Adrenal gland (tissue), 12 donors: ENCODE data around the gene SLC25A22. TPM values are rescaled to one million over a fixed set of nuclear protein-coding genes. Genes with fewer than 3 reads are reported as not detected.

Experiments
- DNase-seq, 7 donors: peaks; one replicate each; pipeline ENCODE4 v3.0.0-alpha.2; 2019 to 2020
- H3K27ac ChIP-seq, 5 donors: fragments of 200-600 bp; sonication (generic) in 4 of 5; 1 replicate in 3 of 5; 2 replicates in 2 of 5; pipeline versions ENCODE4 v1.5.1 to v1.8.0; 2016 to 2020; ENCODE audit warnings: mild to moderate bottlenecking in 1 of 5
- H3K27me3 ChIP-seq: fragments of 200-600 bp; 2 replicates; pipeline ENCODE4 v1.8.0; 2021
- H3K36me3 ChIP-seq, 2 donors: fragments of 200-600 bp; replicated peaks in 1 of 2; 1 replicate in 1 of 2; 2 replicates in 1 of 2; pipeline versions ENCODE4 v1.5.1 to v1.8.0; 2018 to 2022
- H3K4me1 ChIP-seq, 2 donors: fragments of 200-600 bp; replicated peaks in 1 of 2; 1 replicate in 1 of 2; 2 replicates in 1 of 2; pipeline versions ENCODE4 v1.5.1 to v1.8.0; 2018 to 2021
- H3K4me3 ChIP-seq, 4 donors: fragments of 200-600 bp; sonication (generic) in 3 of 4; one replicate each; pipeline ENCODE4 v1.5.1; 2016 to 2018
- H3K9me3 ChIP-seq, 3 donors: fragments of 200-600 bp; sonication (generic) in 1 of 3; replicated peaks in 1 of 3; 1 replicate in 2 of 3; 2 replicates in 1 of 3; pipeline versions ENCODE4 v1.5.1 to v1.8.0; 2016 to 2021
- CTCF ChIP-seq, 6 experiments: fragments of 450-650 bp in 4 of 6; fragments of 200-600 bp in 2 of 6; sonication (generic) in 1 of 6; IDR thresholded peaks; 1 replicate in 5 of 6; 2 replicates in 1 of 6; pipeline versions ENCODE4 v1.5.1 to v1.8.0; 2016 to 2021; ENCODE audit warnings: antibody characterized with exemption in 6 of 6, mild to moderate bottlenecking in 2 of 6, moderate library complexity in 1 of 6
- POLR2A ChIP-seq, 2 donors: fragments of 450-650 bp; IDR thresholded peaks; one replicate each; pipeline ENCODE4 v1.6.1; 2017; ENCODE audit warnings: antibody characterized with exemption in 2 of 2, mild to moderate bottlenecking in 2 of 2, moderate library complexity in 1 of 2
- WGBS, 4 donors: extraction: QIAGEN DNeasy Blood & Tissue Kit in 2 of 4; methylation state at CpG; one replicate each; pipeline versions ENCODE4 v1.1.5 to v1.1.7; 2013 to 2017; 5-methylcytosine and 5-hydroxymethylcytosine counted together
- intact Hi-C, 2 donors: fragments of 100-400 bp; cut with DNase I; formaldehyde crosslinking; loops; one replicate each; pipeline versions ENCODE4 v1.14.1 to v1.15.0; 2022 to 2023
- polyA plus RNA-seq, 3 donors: library from polyadenylated mRNA; stranded (reverse); fragments of 200-250 nt in 2 of 3; fragments of 350-450 nt in 1 of 3; fragmentation: Illumina TruSeq in 1 of 3; extraction: RNeasy Lipid Tissue Mini Kit (QIAGEN cat#74804) in 1 of 3; gene quantifications; one replicate each; pipeline ENCODE4 v1.2.3, GENCODE V29; 2013 to 2014
- total RNA-seq, 9 donors: library from RNA; depleted of rRNA in 4 of 9; stranded (reverse); fragments of >200 nt in 4 of 9; fragments of 120-200 nt in 1 of 9; fragmentation: NEBNext Ultra II Directional in 1 of 9; extraction: Animal tissue kit (Norgen Biotek cat#: 25700) in 1 of 9; gene quantifications; one replicate each; pipeline versions ENCODE4 v1.1.0 to v1.2.4, GENCODE V29; 2013 to 2023
- donor health status: healthy with polysubstance abuse.
- donor health status: Bipolar disorder and iron deficiency.
- donor health status: DM: yes; HTN: yes; CAD: no.
- donor health status: DM: no; HTN: no; CAD: no.
- donor health status: DM: no; HTN: no; CAD: no.
- donor health status: DM: yes; HTN: yes; CAD: no.

The SLC25A22 gene
- total and polyA plus RNA-seq, 12 donors: 7.7 to 41.3 (median 15.3) TPM

- Histone ChIP-seq H3K4me3 (no peak overlapping the region), H3K4me1 (peaks cover 36 to 66% of the 10 kb centered on the region in 2 donors), H3K36me3 (peaks cover 0 to 16% of the 10 kb centered on the region in 2 donors), H3K27ac (peak overlapping the region in 2 of 5 donors; percentile 6 to 35), H3K9me3 (no peaks in the 10 kb centered on the region), H3K27me3 (no peaks in the 10 kb centered on the region)
- WGBS, 4 donors: 58 to 76% (median 64%) methylated on average over 2 to 21 of the region's 21 CpGs
- TF ChIP-seq POLR2A (IDR thresholded peaks at IDR 0.05) (peak in 1 of 2 donors; percentile 9), CTCF (IDR thresholded peaks at IDR 0.05) (no peak)
- intact Hi-C loops: no loop called here
- peak in 1 of 7 donors; percentile 62 for DNase-seq
Measured at GRCh38 chr11:828506-829175, 30.6 kb upstream of the SLC25A22 start.

GRCh38 chr11:827897-828192 is 29.8 kb upstream of the SLC25A22 start, which contains the start of gene CRACR2B:
TSS of gene CRACR2B (plus strand) at chr11:827919. CDS start at chr11:828608, 689 bp downstream.
- 19 to 47% (median 39%) methylated on average over 4 to 5 of the region's 5 CpGs for WGBS, 4 donors
- Histone ChIP-seq H3K36me3 (peaks cover 0 to 24% of the 10 kb centered on the region in 2 donors), H3K9me3 (no peaks in the 10 kb centered on the region), H3K27ac (peak within 1 kb of the TSS in 4 of 5 donors; percentile 35 to 67 (median 46)), H3K27me3 (no peaks in the 10 kb centered on the region), H3K4me3 (peak within 1 kb of the TSS in 2 of 4 donors; percentile 26 to 54), H3K4me1 (peaks cover 36 to 62% of the 10 kb centered on the region in 2 donors)
- TF ChIP-seq POLR2A (IDR thresholded peaks at IDR 0.05) (no peak), CTCF (IDR thresholded peaks at IDR 0.05) (no peak)
- no peak for DNase-seq
- intact Hi-C loops: no loop called here

- peaks cover 0 to 28% of the 10 kb centered on the region in 2 donors for H3K36me3 ChIP-seq
- TF ChIP-seq POLR2A (IDR thresholded peaks at IDR 0.05) (no peak), CTCF (IDR thresholded peaks at IDR 0.05) (no peak)
- peak overlapping the region in 4 of 5 donors; percentile 17 to 67 (median 46) for H3K27ac ChIP-seq
- peak overlapping the region in 2 of 4 donors; percentile 26 to 54 for H3K4me3 ChIP-seq
- H3K9me3 ChIP-seq: no peaks in the 10 kb centered on the region
- intact Hi-C loops: no loop called here
- peaks cover 36 to 64% of the 10 kb centered on the region in 2 donors for H3K4me1 ChIP-seq
- 3 to 33% (median 8%) methylated on average over 12 to 66 of the region's 66 CpGs for WGBS, 4 donors
- no peaks in the 10 kb centered on the region for H3K27me3 ChIP-seq
- DNase-seq: no peak
Measured at GRCh38 chr11:827146-827896, 29.2 kb upstream of the SLC25A22 start.

GRCh38 chr11:826836-827145 is 28.7 kb upstream of the SLC25A22 start:
- peaks cover 36 to 64% of the 10 kb centered on the region in 2 donors for H3K4me1 ChIP-seq
- 5 to 13% (median 6%) methylated on average over 6 to 22 of the region's 22 CpGs for WGBS, 4 donors
- H3K36me3 ChIP-seq: peaks cover 0 to 28% of the 10 kb centered on the region in 2 donors
- intact Hi-C loops: no loop called here
- no peaks in the 10 kb centered on the region for H3K27me3 ChIP-seq
- peak overlapping the region in 2 of 4 donors; percentile 26 to 54 for H3K4me3 ChIP-seq
- TF ChIP-seq POLR2A (IDR thresholded peaks at IDR 0.05) (no peak), CTCF (IDR thresholded peaks at IDR 0.05) (no peak)
- DNase-seq: no peak
- H3K9me3 ChIP-seq: no peaks in the 10 kb centered on the region
- peak overlapping the region in 3 of 5 donors; percentile 17 to 67 (median 48) for H3K27ac ChIP-seq
